Activated CD8-positive, alpha-beta memory T cell treated with anti-CD3 and anti-CD28 coated beads, Interleukin-2, amount 50 U/mL, for 48 hours (primary cell): ENCODE measurements around the gene CTAGE8.
"Not testable (repeated sequence)": the region's sequence is repeated elsewhere in the genome, so short reads cannot be mapped to it uniquely, and the experiment has no call there.

Source experiments
- DNase-seq: peaks from one replicate; pipeline ENCODE4 v3.0.0-alpha.2; 2020

The CTAGE8 gene

DNA sequence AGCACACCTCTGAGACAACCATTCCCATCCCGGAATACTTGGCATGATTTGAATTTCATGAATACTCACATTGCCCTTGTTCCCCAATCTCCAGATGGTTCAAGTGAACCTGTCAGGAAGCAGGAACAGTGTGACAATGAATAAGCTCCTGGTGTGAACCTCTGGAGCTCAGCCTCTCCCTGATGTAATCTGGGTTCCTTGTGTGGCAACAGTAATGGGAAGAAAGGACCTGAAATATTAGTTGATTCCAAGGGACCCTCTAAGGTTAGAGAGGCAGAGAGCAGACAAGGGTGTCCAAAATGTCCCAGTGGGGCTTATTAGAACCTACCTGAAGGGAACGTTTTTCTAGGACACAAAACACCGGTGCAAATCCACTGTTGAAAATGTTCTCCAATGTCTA lies 13.0 kb downstream of the CTAGE8 start:
- DNase-seq, result no peak

DNA sequence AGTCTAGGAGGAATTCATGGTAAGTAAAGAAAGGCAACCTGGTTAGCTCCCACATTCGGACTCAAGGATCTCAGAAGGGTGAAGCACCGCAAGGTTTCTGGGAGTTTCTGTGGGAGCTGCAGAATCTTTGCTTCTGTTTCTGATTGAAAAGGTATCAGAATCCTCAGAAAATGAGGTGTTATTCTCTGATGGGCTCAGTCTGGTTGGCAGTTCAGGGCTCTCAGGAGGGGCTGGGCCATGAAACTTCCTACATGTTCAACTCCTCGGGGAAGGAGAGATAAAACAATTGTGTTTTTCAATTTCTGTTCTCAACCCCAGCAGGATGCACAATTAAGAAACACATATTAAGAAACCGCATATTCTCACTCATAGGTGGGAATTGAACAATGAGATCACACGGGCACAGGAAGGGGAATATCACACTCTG lies 13.6 kb downstream of the CTAGE8 start:
- no peak for DNase-seq

- DNase-seq, result not testable (repeated sequence)
Observed at GRCh38 chr7:144252307-144252706, 16.8 kb downstream of the CTAGE8 start.

DNA sequence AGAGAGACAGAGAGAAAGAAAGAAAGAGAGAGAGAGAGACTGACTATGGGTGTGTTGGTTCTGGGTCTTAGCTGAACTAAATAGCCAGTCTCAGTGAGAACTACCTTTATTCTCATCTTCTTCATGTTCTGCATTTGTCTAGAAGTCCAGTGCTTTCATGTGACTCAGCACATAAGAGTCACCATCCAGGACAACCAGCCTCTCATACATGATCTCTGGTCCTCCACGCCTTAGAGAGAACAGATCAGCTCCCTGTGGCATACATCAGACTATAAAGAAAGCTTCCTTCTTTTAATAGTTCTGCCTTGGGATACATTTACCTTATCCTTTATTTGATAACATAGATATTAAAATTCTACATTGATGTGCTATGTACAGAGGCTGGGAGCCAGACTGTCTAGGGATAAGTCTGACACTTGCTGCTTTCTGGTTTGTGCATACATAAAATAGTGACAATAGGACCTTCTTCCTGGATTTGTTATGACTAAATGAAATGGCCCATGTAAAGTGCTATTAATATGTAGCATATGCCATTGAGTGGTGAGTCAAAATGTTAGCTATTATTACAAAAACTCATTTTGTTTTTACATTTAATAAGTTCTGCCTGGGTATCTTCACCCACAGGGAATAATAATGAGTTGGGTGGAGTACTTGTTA lies 21.3 kb downstream of the CTAGE8 start:
- not testable (repeated sequence) for DNase-seq

- DNase-seq, result not testable (repeated sequence)
Observed at GRCh38 chr7:144246967-144247366, 22.1 kb downstream of the CTAGE8 start.

DNA sequence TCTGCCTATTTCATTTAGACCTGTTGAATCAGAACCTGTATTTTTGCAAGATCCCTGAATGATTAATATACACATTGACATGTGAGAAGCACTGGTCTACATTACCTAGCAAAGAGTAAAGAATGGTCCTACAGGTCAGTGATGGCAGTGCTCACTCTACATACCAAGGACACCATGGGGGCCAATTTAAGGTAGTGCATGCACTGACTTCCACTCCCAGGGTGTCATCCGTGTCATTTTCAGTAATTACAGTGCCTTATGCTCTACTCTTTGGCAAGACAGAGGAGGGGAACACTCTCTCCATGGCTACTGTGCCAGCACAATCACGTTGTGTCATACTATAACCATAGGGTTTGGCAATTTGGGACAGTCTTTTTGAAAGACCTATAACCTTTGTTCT lies 23.7 kb downstream of the CTAGE8 start:
- not testable (repeated sequence) for DNase-seq

- not testable (repeated sequence) for DNase-seq
Observed at GRCh38 chr7:144239365-144239764, 29.7 kb downstream of the CTAGE8 start, which contains the start of gene OR2A42. OR2A42 (minus strand) TSS chr7:144239605; CDS start chr7:144232843, 6,762 bp downstream.

- DNase-seq, result not testable (repeated sequence)
Observed at GRCh38 chr7:144238530-144239082, 30.5 kb downstream of the CTAGE8 start.

DNA sequence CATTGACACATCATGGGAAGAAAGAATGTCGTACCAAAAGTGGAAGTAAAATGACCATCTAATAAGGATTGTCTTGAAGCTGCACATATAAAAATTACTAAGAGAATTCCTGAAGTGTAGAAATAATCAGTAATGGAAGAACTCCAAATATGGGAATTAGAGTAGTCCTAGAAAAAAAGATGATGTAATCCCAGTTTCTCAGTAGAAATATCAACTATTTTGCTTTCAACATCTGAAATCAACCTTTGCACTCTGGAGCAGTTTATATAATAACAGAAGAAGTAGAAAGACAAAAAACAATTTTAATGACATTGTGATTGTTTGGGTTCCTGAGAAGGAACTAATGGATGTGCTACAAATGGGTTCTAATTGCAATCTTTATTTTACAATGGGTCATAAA lies 36.0 kb downstream of the CTAGE8 start:
- DNase-seq, result not testable (repeated sequence)

GRCh38 chr7:144231027-144231426 lies 38.1 kb downstream of the CTAGE8 start:
- not testable (repeated sequence) for DNase-seq

DNA sequence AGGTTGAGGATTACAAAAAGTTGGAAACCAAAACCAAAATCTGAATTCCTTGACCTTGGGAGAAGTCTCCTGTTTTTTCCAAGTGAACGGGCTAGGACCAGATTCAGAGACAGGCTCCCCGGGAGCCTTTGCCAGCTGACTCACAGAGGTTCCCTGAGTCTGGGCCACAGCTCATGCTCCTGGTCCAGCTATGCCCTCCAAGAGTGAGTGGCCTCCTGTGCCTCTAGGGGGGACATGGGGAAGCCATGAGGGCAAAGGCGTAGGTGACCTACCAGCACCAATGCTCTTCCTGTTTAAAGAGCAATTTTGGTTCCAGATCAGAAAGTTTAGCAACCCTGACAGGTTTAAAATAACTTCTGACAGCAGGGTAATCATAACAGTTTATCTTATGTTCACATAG lies 40.3 kb downstream of the CTAGE8 start:
- not testable (repeated sequence) for DNase-seq

DNA sequence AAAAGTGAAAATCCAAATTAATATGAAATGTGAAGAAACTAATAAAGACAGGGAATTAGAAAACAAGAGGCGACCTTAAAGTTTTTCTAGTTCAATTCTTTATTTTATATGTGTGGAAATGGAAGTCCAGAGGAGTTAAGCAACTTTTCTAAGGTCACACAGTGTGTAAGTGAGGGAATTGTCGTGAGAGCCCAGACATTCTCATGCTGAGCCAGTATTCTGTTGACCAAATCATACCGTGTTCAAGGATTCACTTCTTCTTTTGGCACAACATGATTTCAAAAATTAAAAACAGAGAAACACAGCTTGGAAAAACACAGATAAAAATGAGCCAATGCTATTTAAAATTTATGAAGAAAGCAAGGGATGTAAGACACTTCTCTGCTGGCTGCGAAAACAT lies 42.2 kb downstream of the CTAGE8 start:
- DNase-seq, result not testable (repeated sequence)

DNA sequence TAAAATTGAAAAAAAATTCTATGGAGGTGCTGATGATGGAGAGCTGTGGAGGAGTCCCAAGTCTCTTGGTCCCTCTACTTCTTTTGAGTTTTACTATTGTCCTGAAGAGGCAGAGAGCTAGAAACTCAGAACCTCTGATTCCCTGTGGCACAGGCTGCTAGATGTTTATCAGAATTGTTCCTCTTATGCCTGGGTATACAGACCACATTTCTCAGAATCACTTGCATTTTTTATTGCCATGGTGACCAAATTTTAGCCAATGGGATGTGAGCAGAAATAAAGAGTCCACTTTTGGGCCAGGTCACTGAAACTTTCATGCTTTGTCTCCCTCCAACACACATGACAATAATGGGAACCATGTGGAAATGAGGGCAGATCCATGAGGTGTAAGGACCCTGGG lies 45.4 kb downstream of the CTAGE8 start:
- not testable (repeated sequence) for DNase-seq

GRCh38 chr7:144220531-144220930 lies 48.6 kb downstream of the CTAGE8 start:
- DNase-seq, result not testable (repeated sequence)

- DNase-seq, result not testable (repeated sequence)
Observed at GRCh38 chr7:144219149-144219548, 49.9 kb downstream of the CTAGE8 start.

DNA sequence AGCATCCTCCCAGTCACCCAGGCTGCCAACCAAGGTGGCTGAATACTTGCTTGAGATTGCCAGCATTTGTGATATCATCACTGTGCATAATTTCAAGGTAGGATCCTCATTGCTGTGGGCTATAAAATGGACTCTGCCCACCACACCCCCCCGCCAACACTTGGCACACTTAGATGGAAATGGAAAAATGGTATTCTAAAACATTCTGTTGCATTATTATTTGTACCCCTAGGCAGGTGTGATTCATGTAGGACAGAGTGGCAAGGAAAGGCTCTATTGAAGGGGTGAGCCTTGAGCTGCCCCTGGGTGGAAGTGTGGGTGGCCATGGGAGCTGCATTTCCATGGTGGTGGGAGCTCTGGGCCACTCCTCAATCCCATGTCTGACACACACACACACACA lies 50.5 kb downstream of the CTAGE8 start:
- not testable (repeated sequence) for DNase-seq

DNA sequence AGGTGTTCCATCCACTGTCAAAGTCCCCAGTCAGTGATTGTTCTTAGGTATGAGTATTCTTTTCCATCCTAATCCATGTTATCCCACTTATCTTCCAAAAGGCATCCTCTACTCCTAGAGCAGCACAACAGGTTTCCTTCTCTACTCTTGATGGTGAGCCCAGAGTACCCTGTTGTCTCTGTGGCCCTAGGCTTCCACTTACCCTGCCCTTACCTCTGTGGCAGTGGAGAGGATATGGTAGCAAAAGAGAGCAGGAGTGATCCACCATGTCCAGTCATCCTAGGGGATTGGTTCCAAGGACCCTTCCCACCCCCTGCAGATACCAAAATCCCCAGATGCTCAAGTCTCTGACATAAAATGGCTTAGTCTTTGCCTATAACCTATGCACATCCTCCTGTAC lies 51.9 kb downstream of the CTAGE8 start:
- DNase-seq, result not testable (repeated sequence)
